Measurements from ENCODE around the gene DOK7. TPM values are rescaled to one million over a fixed set of nuclear protein-coding genes. Genes with fewer than 3 reads are reported as not detected.

DOK7 gene
- total RNA-seq, 2 donors from 2014 or later, result 8.8 to 36.7 TPM

GRCh38 chr4:3445829-3446545, 17.1 kb upstream of the DOK7 start:
- TF ChIP-seq CTCF (IDR thresholded peaks at IDR 0.05), result no peak
- ATAC-seq (ENCODE audit: insufficient number of reproducible peaks, low FRiP score, low read depth), result no peak

GRCh38 chr4:3446631-3447320, 16.3 kb upstream of the DOK7 start:
- no peak overlapping the region for H3K4me3 ChIP-seq
- no peaks in the 10 kb centered on the region for H3K27me3 ChIP-seq (replicated peaks; ENCODE audit: insufficient read depth)
- H3K27ac ChIP-seq, result no peak overlapping the region
- DNase-seq (ENCODE audit: low spot score), result no peak
- H3K9me3 ChIP-seq, result no peaks in the 10 kb centered on the region
- no peak for TF ChIP-seq CTCF (IDR thresholded peaks at IDR 0.05)
- H3K36me3 ChIP-seq, result no peaks in the 10 kb centered on the region
- H3K4me1 ChIP-seq (ENCODE audit: control insufficient read depth in 1 of 2, low read depth in 2 of 2), result peaks cover 3 to 6% of the 10 kb centered on the region in 2 donors
- no peak for ATAC-seq (ENCODE audit: insufficient number of reproducible peaks, low FRiP score, low read depth)

More at GRCh38 chr4:3445829-3446545, 17.1 kb upstream of the DOK7 start:
- Histone ChIP-seq H3K4me3 (no peak overlapping the region), H3K27me3 (replicated peaks; ENCODE audit: insufficient read depth) (no peaks in the 10 kb centered on the region), H3K36me3 (no peaks in the 10 kb centered on the region), H3K9me3 (no peaks in the 10 kb centered on the region), H3K4me1 (ENCODE audit: control insufficient read depth in 1 of 2, low read depth in 2 of 2) (no peaks in the 10 kb centered on the region), H3K27ac (no peak overlapping the region)
- DNase-seq (ENCODE audit: low spot score), result no peak

DNA sequence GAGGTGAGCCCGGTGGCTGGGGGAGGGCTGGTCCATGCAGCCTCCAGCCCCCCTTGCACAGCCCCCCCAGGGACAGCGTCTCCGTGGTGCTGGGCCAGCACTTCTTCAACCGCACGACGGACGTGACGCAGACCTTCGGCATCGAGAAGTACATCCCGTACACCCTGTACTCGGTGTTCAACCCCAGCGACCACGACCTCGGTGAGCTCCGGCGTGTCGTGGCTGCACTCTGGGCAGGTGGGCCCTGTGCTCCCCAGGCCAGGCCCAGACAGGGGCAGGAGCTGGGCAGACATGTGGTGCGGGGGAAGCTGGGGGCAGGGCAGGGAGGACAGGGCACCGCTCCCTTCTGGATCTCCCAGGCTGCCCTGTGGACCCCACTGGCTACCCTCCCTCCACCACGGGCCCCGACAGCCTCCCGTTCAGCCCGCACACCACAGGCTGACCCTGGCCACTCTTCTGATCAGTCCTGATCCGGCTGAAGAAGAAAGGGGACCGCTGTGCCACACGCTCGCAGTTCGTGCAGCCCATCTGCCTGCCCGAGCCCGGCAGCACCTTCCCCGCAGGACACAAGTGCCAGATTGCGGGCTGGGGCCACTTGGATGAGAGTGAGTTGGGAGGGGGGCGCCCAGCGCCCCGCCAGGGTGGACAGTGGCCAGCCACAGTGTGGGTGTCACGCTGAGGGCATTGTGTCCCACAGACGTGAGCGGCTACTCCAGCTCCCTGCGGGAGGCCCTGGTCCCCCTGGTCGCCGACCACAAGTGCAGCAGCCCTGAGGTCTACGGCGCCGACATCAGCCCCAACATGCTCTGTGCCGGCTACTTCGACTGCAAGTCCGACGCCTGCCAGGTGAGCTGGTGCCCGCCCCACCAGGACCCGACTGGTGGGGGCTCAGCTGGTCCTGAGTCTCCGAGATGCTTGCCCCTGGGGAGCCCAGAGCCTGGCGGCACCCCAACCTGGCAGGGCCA, 15.4 kb upstream of the DOK7 start:
- Histone ChIP-seq H3K4me3 (no peak overlapping the region), H3K4me1 (ENCODE audit: control insufficient read depth in 1 of 2, low read depth in 2 of 2) (peaks cover 5 to 12% of the 10 kb centered on the region in 2 donors)
- no peak for TF ChIP-seq CTCF (IDR thresholded peaks at IDR 0.05)

GRCh38 chr4:3449047-3449573, 14.0 kb upstream of the DOK7 start:
- Histone ChIP-seq H3K36me3 (no peaks in the 10 kb centered on the region), H3K4me1 (ENCODE audit: control insufficient read depth in 1 of 2, low read depth in 2 of 2) (peaks cover 5 to 12% of the 10 kb centered on the region in 2 donors), H3K27ac (no peak overlapping the region), H3K4me3 (no peak overlapping the region), H3K9me3 (no peaks in the 10 kb centered on the region), H3K27me3 (replicated peaks; ENCODE audit: insufficient read depth) (no peaks in the 10 kb centered on the region)
- no peak for DNase-seq (ENCODE audit: low spot score)
- no peak for ATAC-seq (ENCODE audit: insufficient number of reproducible peaks, low FRiP score, low read depth)
- TF ChIP-seq CTCF (IDR thresholded peaks at IDR 0.05), result no peak

More for the DNA sequence above, 15.4 kb upstream of the DOK7 start:
- Histone ChIP-seq H3K27ac (no peak overlapping the region), H3K36me3 (no peaks in the 10 kb centered on the region), H3K9me3 (no peaks in the 10 kb centered on the region), H3K27me3 (replicated peaks; ENCODE audit: insufficient read depth) (no peaks in the 10 kb centered on the region)
- DNase-seq (ENCODE audit: low spot score), result no peak
- ATAC-seq (ENCODE audit: insufficient number of reproducible peaks, low FRiP score, low read depth), result no peak
